Glomerular endothelial cell (primary cell): ENCODE measurements around the gene ARHGAP20. TPM values are rescaled to one million over a fixed set of nuclear protein-coding genes. Genes with fewer than 3 reads are reported as not detected.
A peak's percentile ranks its signal among the peaks of the same experiment; 100 is the strongest.
"Not testable (repeated sequence)": the region's sequence is repeated elsewhere in the genome, so short reads cannot be mapped to it uniquely, and the experiment has no call there.

ENCODE experiments used
- DNase-seq: peaks from one replicate; pipeline ENCODE4 v3.0.0-alpha.2; 2011; ENCODE audit warnings: low read depth, low spot score; ENCODE audit errors: extremely low read depth
- total RNA-seq: library from RNA; depleted of rRNA; stranded (reverse); fragments of >200 nt; gene quantifications from 2 replicates; pipeline ENCODE4 v1.2.3, GENCODE V29; 2015

The ARHGAP20 gene
- total RNA-seq, 1 donor from 2014 or later = 0.70 TPM

- no peak for DNase-seq
Observed at GRCh38 chr11:110716361-110716760, 4.1 kb upstream of the ARHGAP20 start.

GRCh38 chr11:110715541-110715940, 3.3 kb upstream of the ARHGAP20 start:
- DNase-seq = no peak

DNA sequence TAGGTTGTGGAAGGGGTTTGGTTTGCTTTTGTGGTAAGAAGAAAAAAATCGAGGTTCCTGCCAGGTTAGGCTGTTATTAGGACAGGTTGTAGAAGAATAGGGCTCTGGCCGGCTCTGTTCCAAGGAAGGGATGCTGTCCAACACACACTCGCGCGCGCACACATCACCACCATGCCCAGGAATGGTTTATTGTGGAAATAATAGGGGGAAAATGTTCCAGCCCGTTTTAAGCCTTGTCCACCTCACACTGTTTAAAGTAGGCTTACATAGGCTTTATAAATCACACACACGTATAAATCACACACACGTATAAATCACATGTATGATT, 1.2 kb upstream of the ARHGAP20 start:
- DNase-seq = no peak

- peak; percentile 50 for DNase-seq
Observed at GRCh38 chr11:110712659-110713448, 617 bp upstream of the ARHGAP20 start.

DNA sequence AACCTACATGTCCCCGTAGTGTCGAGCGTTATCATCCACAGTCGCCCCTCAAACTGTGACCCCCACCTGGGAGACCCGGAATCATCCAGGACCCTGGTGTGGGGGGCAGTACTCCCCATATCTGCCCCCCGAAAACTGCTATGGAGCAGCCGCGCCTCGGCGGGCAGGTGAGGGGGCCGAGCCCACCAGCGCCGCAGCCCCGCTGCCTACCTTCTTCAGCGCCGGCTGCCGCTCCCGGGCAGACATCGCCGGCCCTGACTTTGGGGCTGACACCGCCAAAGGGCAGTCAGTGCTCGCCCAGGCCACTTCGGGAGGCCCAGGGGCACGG, 825 bp downstream of the ARHGAP20 start:
- DNase-seq = no peak

- DNase-seq = no peak
Observed at GRCh38 chr11:110710628-110711381, 1.4 kb downstream of the ARHGAP20 start.

DNA sequence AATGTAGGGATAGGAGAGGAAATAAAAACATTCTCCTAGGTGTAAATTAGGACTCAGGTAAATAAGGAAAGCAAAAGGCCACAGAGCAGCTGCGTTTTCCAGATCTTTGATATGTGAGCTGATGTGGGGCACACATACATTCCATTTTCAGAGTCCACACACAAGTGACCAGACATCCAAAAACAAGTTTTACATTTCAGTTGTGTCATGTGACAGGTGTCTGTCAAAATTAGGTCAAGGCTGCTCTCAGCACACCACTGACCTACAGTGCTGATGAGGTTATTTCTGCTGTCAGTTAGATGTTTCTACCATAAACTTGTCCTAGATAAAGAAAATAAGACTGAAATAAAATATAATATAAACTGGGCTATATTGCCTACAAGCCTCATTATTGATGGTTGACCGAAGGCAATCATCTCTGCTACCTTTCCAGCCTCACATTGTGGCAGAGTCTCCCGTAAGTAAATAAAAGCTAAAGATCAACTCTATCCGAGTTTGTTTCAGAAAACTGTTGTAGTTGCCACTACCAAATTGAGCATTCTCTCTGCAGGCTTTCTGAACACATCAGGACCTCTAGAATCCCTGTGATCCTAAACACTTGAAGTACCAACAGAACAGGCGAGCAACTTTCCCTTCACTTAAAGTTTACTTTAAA, 7.9 kb downstream of the ARHGAP20 start:
- no peak for DNase-seq

DNA sequence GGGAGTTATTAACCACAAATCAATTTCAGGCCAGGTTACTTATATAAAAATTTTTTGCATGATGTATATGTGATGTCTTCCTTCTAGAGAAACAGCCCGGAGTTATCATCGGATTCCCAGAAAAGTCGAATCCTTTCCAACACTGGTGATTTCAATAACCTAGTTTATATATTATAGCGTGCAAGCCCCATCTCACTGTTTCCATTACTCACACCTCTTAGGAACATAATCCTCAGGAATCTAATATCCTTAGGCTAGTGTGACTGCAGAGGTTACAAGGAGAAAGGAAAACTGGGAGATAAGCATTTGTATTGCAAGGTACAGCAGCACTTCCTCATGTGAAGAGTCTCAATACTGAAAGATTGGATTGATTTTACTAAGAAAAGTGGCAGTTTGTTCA, 20.3 kb downstream of the ARHGAP20 start:
- no peak for DNase-seq

DNA sequence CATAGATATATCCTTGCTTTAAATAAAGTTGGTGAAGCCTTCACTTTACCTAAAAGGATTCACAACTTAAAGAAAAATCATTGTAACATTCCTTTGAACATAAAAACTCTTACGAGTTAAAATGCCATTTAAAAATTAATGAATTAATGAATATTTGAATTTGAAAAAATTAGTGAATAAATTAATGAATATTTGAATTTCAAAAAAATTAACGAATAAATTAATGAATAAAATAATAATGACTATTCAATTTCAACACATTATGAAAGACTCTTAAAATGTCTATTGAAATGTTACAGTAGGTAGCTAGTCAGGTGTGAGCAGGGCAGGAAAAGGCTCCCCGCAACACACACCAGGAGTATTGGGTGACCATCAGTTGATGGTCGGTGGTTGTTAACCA, 22.9 kb downstream of the ARHGAP20 start:
- DNase-seq = no peak

- no peak for DNase-seq
Observed at GRCh38 chr11:110679323-110679975, 32.8 kb downstream of the ARHGAP20 start.

- DNase-seq = no peak
Observed at GRCh38 chr11:110675548-110675947, 36.7 kb downstream of the ARHGAP20 start.

GRCh38 chr11:110665689-110666465, 46.4 kb downstream of the ARHGAP20 start:
- no peak for DNase-seq

- DNase-seq = no peak
Observed at GRCh38 chr11:110655967-110656366, 56.3 kb downstream of the ARHGAP20 start.

DNA sequence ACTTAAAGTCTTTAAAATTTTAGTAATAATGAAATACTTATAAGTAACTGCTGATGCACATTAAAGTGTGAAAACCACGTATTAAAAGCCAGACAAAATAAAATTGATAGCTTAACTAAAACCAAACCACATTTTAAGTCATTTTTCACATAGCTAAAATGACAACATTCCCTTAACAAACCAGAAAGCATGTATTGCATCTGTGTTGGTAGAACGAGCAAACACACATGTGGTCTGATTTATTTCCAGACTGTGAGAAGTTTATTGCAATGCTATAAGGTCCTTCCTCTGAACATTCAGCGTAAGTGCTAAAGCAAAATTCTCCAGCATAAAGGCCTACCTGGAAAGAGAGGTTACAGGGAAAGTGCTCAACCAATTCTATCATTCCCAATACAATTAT, 57.8 kb downstream of the ARHGAP20 start:
- DNase-seq = no peak

DNA sequence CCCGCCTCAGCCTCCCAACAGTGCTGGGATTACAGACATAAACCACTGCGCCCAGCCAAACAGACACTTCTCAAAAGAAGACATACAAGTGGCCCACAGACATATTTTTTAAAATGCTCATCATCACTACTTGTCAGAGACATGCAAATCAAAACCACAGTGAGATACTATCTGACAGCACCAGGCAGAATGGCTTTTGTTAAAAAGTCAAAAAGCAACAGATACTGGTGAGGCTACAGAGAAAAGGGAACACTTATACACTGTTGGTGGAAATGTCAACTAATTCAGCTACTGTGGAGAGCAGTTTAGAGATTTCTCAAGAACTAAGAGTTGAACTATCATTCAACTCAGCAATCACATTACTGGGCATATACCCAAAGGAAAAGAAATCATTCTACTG, 67.0 kb downstream of the ARHGAP20 start:
- DNase-seq = no peak

DNA sequence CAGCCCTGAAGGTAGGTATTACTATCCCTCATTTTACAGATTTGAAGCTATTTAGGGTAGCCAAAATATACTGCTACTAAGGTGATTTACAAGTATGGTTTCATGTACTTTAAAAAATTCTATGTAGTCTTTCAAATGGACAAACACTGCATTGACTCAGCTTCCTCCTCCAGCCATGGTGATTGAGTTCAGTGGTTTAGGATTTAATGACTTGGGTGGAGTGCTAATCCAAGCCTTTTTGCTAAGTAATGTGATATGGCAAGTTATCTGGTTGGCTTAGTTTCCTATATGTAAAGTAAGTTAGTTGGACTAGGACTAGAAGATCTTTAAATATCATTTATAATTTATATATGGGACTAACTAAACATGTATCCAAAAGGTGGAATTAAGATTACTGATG, 77.9 kb downstream of the ARHGAP20 start:
- no peak for DNase-seq

DNA sequence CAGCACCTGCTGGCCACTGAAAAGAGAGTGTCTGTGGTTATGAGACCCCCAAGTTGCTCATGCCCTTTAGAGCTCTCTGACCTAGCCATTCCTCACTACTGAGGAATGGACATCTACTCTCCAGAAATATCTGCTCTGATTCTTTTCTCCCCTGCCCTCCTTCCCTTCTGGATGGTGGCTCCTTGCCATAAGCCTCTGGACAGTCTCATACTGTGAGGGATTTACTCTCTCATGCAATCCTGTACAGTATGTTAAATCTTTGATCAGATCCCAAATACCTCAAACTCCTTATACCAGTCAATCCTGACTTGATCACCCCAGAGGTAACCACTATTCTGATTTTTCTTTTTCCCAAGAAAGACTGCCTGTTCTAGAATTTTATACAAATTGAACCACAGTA, 80.7 kb downstream of the ARHGAP20 start:
- DNase-seq = no peak

DNA sequence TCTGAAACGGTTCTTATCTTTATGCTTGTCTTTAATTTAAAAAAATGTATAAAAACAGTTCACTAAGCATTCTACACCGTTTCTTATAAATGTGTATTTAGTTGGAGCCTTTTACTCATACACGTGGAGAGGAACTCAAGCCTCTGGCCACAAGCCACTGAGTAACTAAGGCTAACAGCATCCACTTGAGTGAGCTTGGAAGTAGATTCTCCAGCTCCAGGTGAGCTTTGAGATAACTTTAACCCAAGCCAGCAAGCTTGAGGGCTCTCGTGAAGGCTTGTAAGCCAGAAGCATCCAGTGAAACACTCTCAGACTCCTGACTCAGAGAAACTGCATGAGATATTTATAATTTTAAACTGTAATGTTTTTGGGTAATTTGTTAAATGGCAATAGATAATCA, 82.6 kb downstream of the ARHGAP20 start:
- no peak for DNase-seq

GRCh38 chr11:110621826-110622225, 90.4 kb downstream of the ARHGAP20 start:
- no peak for DNase-seq

GRCh38 chr11:110619366-110619765, 92.9 kb downstream of the ARHGAP20 start:
- not testable (repeated sequence) for DNase-seq

- DNase-seq = no peak
Observed at GRCh38 chr11:110614031-110614430, 98.2 kb downstream of the ARHGAP20 start.
